ENCODE results near the gene CNOT3. TPM values are rescaled to one million over a fixed set of nuclear protein-coding genes. Genes with fewer than 3 reads are reported as not detected.

Gene CNOT3
- total and polyA plus RNA-seq, 2 of the 13 experiments (the other 11 are each of a cell fraction or from before 2014, with no cell fraction given): 4.3 to 5.8 TPM

DNA sequence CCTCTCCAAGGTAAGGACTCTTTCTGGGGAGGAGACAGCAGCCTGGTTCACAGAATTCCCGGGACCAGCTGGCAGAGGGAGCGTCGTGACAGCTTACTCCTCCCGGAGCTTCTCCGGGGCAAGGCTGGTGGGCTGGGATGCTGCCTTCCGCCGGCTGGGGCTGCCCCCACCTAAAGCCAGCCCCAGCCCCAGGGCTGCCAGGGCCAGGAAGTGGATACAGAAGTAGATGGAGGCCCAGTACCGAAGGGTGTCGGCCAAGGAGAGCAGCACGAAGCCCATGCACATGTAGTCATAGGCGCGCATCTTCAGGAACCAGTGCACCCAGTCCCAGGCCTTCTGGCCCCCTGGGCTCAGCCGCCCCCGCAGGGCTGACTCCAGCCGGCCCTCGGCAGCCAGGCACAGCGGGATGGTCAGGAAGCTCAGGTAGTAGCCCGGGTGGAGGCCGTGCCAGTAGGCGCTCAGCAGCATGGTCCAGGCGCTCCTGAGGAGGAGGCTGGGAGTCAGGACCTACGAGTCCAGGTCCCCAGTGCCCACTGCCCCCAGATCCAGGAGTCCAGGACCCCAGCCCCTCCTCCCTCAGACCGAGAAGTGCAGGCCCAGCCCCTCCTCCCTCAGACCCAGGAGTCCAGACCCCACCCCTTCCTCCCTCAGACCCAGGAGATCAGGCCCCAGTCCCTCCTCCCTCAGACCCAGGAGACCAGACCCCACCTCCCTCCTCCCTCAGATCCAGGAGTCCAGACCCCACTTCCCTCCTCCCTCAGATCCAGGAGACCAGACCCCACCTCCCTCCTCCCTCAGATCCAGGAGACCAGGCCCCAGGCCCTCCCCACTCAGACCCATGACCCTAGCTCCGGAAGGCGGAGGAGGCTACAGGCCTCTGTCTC, 36.6 kb downstream of the CNOT3 start:
- TF ChIP-seq AGO2 (optimal IDR thresholded peaks at IDR 0.05; ENCODE audit: low read depth, low read length) (peak; percentile 74), ZSCAN22 (CRISPR knock-in tag; IDR thresholded peaks at IDR 0.05) (peak; percentile 88), RBFOX2 (IDR thresholded peaks at IDR 0.05; ENCODE audit: low read depth, low read length) (0 out of 2 replicates have a peak, but pooled peaks have one; percentile 21)
- TF ChIP-seq, protein P1, sequence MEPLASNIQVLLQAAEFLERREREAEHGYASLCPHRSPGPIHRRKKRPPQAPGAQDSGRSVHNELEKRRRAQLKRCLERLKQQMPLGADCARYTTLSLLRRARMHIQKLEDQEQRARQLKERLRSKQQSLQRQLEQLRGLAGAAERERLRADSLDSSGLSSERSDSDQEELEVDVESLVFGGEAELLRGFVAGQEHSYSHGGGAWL (CRISPR knock-in tag; IDR thresholded peaks at IDR 0.05): no peak
- H4K20me1 ChIP-seq (ENCODE audit: insufficient read depth, low read length): no peaks in the 10 kb centered on the region
- H3K4me3 ChIP-seq (replicated peaks in 1 of 3; ENCODE audit: insufficient read depth in 1 of 3, low read depth in 2 of 3, low read length in 3 of 3): no peak overlapping the region
- POLR2A ChIA-PET: interaction anchor here (1.7 to 1.8 kb wide), 2 partner anchors 14 to 15 kb away, joined by 3 to 11 read pairs; partner anchors contain the start of gene MBOAT7
- intact Hi-C loops (cut with micrococcal nuclease; ENCODE audit: unreplicated experiment) (no loop called here), in situ Hi-C loops (cut with HindIII; ENCODE audit: extremely low pct_ligation_motif_present, low pct_unique_long_range_greater_than_20kb) (no loop called here)
- H3K9ac ChIP-seq (ENCODE audit: insufficient read depth, low read depth, low read length): no peak overlapping the region
- BruUV-seq (replicated peaks): no TSS peak
- CTCF ChIA-PET (ENCODE audit: low intra/inter-chr PET ratio, low total read pairs): no interaction called here
- FAIRE-seq (no peak), ATAC-seq (peak; percentile 21), DNase-seq (ENCODE audit: low spot score) (no peak)
- H3K79me2 ChIP-seq (ENCODE audit: insufficient read depth, low read length): no peaks in the 10 kb centered on the region
- no peak overlapping the region for H3K4me2 ChIP-seq (ENCODE audit: low read depth, low read length)
- H3K27ac ChIP-seq (ENCODE audit: extremely low read length, insufficient read depth, low read length): no peak overlapping the region
- 91% methylated on average over 4 of the region's 25 CpGs for WGBS (ENCODE audit: low lambda C conversion rate)
- no peaks in the 10 kb centered on the region for H3K27me3 ChIP-seq (ENCODE audit: control insufficient read depth in 1 of 2, insufficient read depth in 2 of 2, low read length in 2 of 2)
- H3K36me3 ChIP-seq (replicated peaks in 1 of 2; ENCODE audit: control insufficient read depth in 1 of 2, insufficient read depth in 2 of 2, low read length in 2 of 2): peaks cover 0 to 5% of the 10 kb centered on the region in 2 experiments; a peak in 3 of 5 replicates
- no peak overlapping the region for H2AFZ ChIP-seq (ENCODE audit: low read length)
- peaks cover 7% of the 10 kb centered on the region; the same call in 1 of the 2 replicates for H3K4me1 ChIP-seq (ENCODE audit: insufficient read depth, low read length)
- no peaks in the 10 kb centered on the region for H3K9me3 ChIP-seq (ENCODE audit: low read length)

DNA sequence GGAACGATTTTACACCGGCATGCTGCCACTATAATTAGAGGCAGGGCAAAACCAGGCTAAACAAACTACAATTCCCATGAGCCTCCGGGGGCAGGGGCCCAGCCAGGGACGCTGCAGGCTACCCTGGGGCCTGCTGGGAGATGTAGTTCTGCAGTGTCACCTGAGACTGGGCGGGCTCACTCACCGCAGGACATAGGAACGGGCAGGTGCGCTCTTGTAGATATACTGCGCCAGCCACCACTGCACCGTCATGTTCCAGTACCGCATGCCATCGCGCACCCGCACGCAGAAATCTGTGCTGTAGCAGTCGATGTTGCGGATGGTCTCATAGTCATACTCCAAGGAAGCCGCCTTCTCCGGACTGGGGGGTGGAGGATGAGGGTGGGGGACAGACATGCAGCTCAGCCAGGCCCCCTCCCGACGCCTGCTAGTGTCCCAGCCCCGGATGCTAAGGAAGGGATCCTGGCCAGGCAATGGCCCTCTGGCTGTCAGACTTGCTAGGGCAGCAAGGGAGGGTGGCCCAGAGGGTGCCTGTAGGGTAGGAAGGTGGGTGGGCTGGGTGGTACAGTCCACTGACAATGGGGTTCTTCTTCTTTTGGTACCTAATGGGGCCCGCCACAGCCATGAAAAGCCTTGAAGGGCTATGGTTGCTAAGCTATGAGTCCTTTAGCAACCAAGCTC, 41.2 kb downstream of the CNOT3 start:
- DNase-seq (ENCODE audit: low spot score): no peak
- no peak overlapping the region for H3K9ac ChIP-seq (ENCODE audit: insufficient read depth, low read depth, low read length)
- H3K9me3 ChIP-seq (ENCODE audit: low read length): no peaks in the 10 kb centered on the region
- 85% methylated on average over 5 of the region's 23 CpGs for WGBS (ENCODE audit: low lambda C conversion rate)
- no TSS peak for BruUV-seq (replicated peaks)
- in situ Hi-C loops (cut with HindIII; ENCODE audit: extremely low pct_ligation_motif_present, low pct_unique_long_range_greater_than_20kb): no loop called here
- H3K36me3 ChIP-seq (replicated peaks in 1 of 2; ENCODE audit: control insufficient read depth in 1 of 2, insufficient read depth in 2 of 2, low read length in 2 of 2): peaks cover 1 to 11% of the 10 kb centered on the region in 2 experiments; a peak in 3 of 5 replicates
- FAIRE-seq: no peak
- no peaks in the 10 kb centered on the region for H3K79me2 ChIP-seq (ENCODE audit: insufficient read depth, low read length)
- no peak overlapping the region for H3K4me3 ChIP-seq (replicated peaks in 1 of 3; ENCODE audit: insufficient read depth in 1 of 3, low read depth in 2 of 3, low read length in 3 of 3)
- no peak overlapping the region for H2AFZ ChIP-seq (ENCODE audit: low read length)
- ATAC-seq: peak; percentile 57
- H3K4me2 ChIP-seq (ENCODE audit: low read depth, low read length): no peak overlapping the region
- CTCF ChIA-PET (ENCODE audit: low intra/inter-chr PET ratio, low total read pairs): no interaction called here
- no peaks in the 10 kb centered on the region for H3K4me1 ChIP-seq (ENCODE audit: insufficient read depth, low read length)
- H4K20me1 ChIP-seq (ENCODE audit: insufficient read depth, low read length): peaks cover 5% of the 10 kb centered on the region; the same call in 1 of the 2 replicates
- no peak overlapping the region for H3K27ac ChIP-seq (ENCODE audit: extremely low read length, insufficient read depth, low read length)
- POLR2A ChIA-PET: no interaction called here
- no peaks in the 10 kb centered on the region for H3K27me3 ChIP-seq (ENCODE audit: control insufficient read depth in 1 of 2, insufficient read depth in 2 of 2, low read length in 2 of 2)
- intact Hi-C loops (cut with micrococcal nuclease; ENCODE audit: unreplicated experiment): no loop called here
- peak; percentile 59; the same call in 1 of the 2 replicates for TF ChIP-seq CREM (IDR thresholded peaks at IDR 0.05)
- no peak for TF ChIP-seq CREM (CRISPR knock-in tag; IDR thresholded peaks at IDR 0.05)
- peak; percentile 27; the same call in 1 of the 2 replicates for TF ChIP-seq GABPB1 (CRISPR knock-in tag; IDR thresholded peaks at IDR 0.05)
- peak; percentile 98 for TF ChIP-seq THAP11 (CRISPR knock-in tag; IDR thresholded peaks at IDR 0.05)
- TF ChIP-seq, protein P2, sequence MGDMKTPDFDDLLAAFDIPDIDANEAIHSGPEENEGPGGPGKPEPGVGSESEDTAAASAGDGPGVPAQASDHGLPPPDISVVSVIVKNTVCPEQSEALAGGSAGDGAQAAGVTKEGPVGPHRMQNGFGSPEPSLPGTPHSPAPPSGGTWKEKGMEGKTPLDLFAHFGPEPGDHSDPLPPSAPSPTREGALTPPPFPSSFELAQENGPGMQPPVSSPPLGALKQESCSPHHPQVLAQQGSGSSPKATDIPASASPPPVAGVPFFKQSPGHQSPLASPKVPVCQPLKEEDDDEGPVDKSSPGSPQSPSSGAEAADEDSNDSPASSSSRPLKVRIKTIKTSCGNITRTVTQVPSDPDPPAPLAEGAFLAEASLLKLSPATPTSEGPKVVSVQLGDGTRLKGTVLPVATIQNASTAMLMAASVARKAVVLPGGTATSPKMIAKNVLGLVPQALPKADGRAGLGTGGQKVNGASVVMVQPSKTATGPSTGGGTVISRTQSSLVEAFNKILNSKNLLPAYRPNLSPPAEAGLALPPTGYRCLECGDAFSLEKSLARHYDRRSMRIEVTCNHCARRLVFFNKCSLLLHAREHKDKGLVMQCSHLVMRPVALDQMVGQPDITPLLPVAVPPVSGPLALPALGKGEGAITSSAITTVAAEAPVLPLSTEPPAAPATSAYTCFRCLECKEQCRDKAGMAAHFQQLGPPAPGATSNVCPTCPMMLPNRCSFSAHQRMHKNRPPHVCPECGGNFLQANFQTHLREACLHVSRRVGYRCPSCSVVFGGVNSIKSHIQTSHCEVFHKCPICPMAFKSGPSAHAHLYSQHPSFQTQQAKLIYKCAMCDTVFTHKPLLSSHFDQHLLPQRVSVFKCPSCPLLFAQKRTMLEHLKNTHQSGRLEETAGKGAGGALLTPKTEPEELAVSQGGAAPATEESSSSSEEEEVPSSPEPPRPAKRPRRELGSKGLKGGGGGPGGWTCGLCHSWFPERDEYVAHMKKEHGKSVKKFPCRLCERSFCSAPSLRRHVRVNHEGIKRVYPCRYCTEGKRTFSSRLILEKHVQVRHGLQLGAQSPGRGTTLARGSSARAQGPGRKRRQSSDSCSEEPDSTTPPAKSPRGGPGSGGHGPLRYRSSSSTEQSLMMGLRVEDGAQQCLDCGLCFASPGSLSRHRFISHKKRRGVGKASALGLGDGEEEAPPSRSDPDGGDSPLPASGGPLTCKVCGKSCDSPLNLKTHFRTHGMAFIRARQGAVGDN (CRISPR knock-in tag; IDR thresholded peaks at IDR 0.05): 0 out of 2 replicates have a peak, but pooled peaks have one; percentile 10

All from HepG2 (cell line).